ENCODE results near the gene KCNS1. TPM values are rescaled to one million over a fixed set of nuclear protein-coding genes. Genes with fewer than 3 reads are reported as not detected.

Gene KCNS1
- total and polyA plus RNA-seq, 2 of the 8 experiments (the other 6 are each of a cell fraction or from before 2014, with no cell fraction given): 1.4 to 1.8 TPM

- CTCF ChIA-PET (ENCODE audit: partially characterized antibody): no interaction called here
- no peak for TF ChIP-seq KDM4A (IDR thresholded peaks at IDR 0.05; ENCODE audit: low read depth, low read length, severe bottlenecking)
- no peak for TF ChIP-seq JUND (IDR thresholded peaks at IDR 0.05; ENCODE audit: low read length)
- no peak for TF ChIP-seq TAF1 (IDR thresholded peaks at IDR 0.05; ENCODE audit: low read depth, low read length)
- no peak for TF ChIP-seq CTBP2 (IDR thresholded peaks at IDR 0.05; ENCODE audit: borderline replicate concordance, insufficient read depth, insufficient read length, low read length)
- no peak for TF ChIP-seq SRF (IDR thresholded peaks at IDR 0.05; ENCODE audit: low read depth, low read length)
- no peak for TF ChIP-seq ASH2L (IDR thresholded peaks at IDR 0.05; ENCODE audit: low read length)
- TF ChIP-seq NRF1 (IDR thresholded peaks at IDR 0.05; ENCODE audit: low read depth, low read length): no peak
- TF ChIP-seq POLR2A (IDR thresholded peaks at IDR 0.05; ENCODE audit: control extremely low read depth in 1 of 2, low read depth in 2 of 2, low read length in 2 of 2): no peak
- no peak for TF ChIP-seq USF2 (IDR thresholded peaks at IDR 0.05; ENCODE audit: low read length)
- no peak for TF ChIP-seq RAD21 (IDR thresholded peaks at IDR 0.05 in 1 of 2, conservative IDR thresholded peaks at IDR 0.05 in 1 of 2; ENCODE audit: low read depth in 2 of 2, low read length in 2 of 2)
- no peak for TF ChIP-seq RXRA (IDR thresholded peaks at IDR 0.05; ENCODE audit: insufficient read depth, low read depth, low read length)
- TF ChIP-seq SAP30 (IDR thresholded peaks at IDR 0.05; ENCODE audit: insufficient read depth, insufficient replicate concordance, low read length): no peak
- TF ChIP-seq ATF2 (IDR thresholded peaks at IDR 0.05; ENCODE audit: low read length): no peak
Measured at GRCh38 chr20:45064812-45065211, 36.1 kb downstream of the KCNS1 start.

More at GRCh38 chr20:45064812-45065211, 36.1 kb downstream of the KCNS1 start:
- Histone ChIP-seq H3K36me3 (ENCODE audit: control insufficient read depth in 2 of 4, insufficient read depth in 4 of 4, low read length in 3 of 4) (no peaks in the 10 kb centered on the region), H3K18ac (ENCODE audit: extremely low read depth, low read length) (no peak overlapping the region), H3K27ac (ENCODE audit: low read depth, low read length) (no peak overlapping the region), H2AFZ (ENCODE audit: low read length) (no peak overlapping the region), H3K23ac (ENCODE audit: insufficient read length) (no peak overlapping the region), H2AK5ac (ENCODE audit: low read depth, low read length) (no peak overlapping the region), H3K9me3 (ENCODE audit: insufficient read depth in 2 of 2, low read depth in 1 of 2, low read length in 1 of 2) (no peaks in the 10 kb centered on the region; a peak in 1 of 4 replicates), H4K5ac (ENCODE audit: insufficient read length, low read depth, low read length) (no peak overlapping the region), H2BK15ac (ENCODE audit: low read length) (no peak overlapping the region), H3K4me1 (replicated peaks in 1 of 4; ENCODE audit: control insufficient read depth in 3 of 4, insufficient read depth in 4 of 4, low read length in 3 of 4) (peaks cover 0 to 2% (median 0%) of the 10 kb centered on the region in 4 experiments; a peak in 1 of 7 replicates), H3K79me2 (ENCODE audit: control insufficient read depth in 1 of 2, insufficient read depth in 2 of 2, low read length in 2 of 2) (peaks cover 0 to 3% of the 10 kb centered on the region in 2 experiments; a peak in 1 of 4 replicates), H3K9ac (replicated peaks in 1 of 4; ENCODE audit: extremely low read depth in 1 of 4, low read depth in 3 of 4, low read length in 3 of 4) (no peak overlapping the region), H3K23me2 (ENCODE audit: low read depth, low read length) (no peaks in the 10 kb centered on the region), H3K14ac (ENCODE audit: insufficient read length) (no peak overlapping the region), H4K91ac (replicated peaks; ENCODE audit: insufficient read length, low read length) (no peak overlapping the region), H3K4ac (replicated peaks; ENCODE audit: insufficient read length, low read depth, low read length) (no peak overlapping the region), H3K27me3 (replicated peaks in 1 of 4; ENCODE audit: control insufficient read depth in 3 of 4, extremely low read depth in 1 of 4, insufficient read depth in 3 of 4, low read length in 3 of 4) (no peaks in the 10 kb centered on the region), H4K20me1 (replicated peaks in 1 of 2; ENCODE audit: control insufficient read depth in 1 of 2, insufficient read depth in 2 of 2, low read length in 2 of 2) (no peaks in the 10 kb centered on the region), H2BK5ac (ENCODE audit: low read depth, low read length) (no peak overlapping the region), H3K4me2 (ENCODE audit: insufficient read depth in 1 of 2, low read depth in 2 of 2, low read length in 2 of 2) (no peak overlapping the region), H3K79me1 (ENCODE audit: low read depth, low read length) (no peaks in the 10 kb centered on the region), H3K56ac (replicated peaks; ENCODE audit: insufficient read length, low read depth, low read length) (no peak overlapping the region), H2BK120ac (replicated peaks; ENCODE audit: low read depth, low read length) (no peak overlapping the region), H2BK20ac (ENCODE audit: low read length) (no peak overlapping the region), H3K4me3 (ENCODE audit: extremely low read depth in 1 of 4, insufficient read depth in 2 of 4, low read depth in 3 of 4, low read length in 4 of 4) (no peak overlapping the region), H4K8ac (ENCODE audit: extremely low read depth, insufficient read depth, low read length) (no peak overlapping the region), H2BK12ac (ENCODE audit: low read depth, low read length) (no peak overlapping the region)
- DNase-seq (ENCODE audit: low read depth in 1 of 2, low spot score in 2 of 2) (no peak), FAIRE-seq (no peak)
- POLR2A ChIA-PET (ENCODE audit: partially characterized antibody): no interaction called here
